KMS-11 (cell line): ENCODE measurements around the gene STK32A.

Experiments
- H2AFZ ChIP-seq: fragments of 200-600 bp; sonication (generic); 2 replicates; pipeline ENCODE4 v1.6.1; 2016; ENCODE audit warnings: antibody characterized with exemption, mixed run types, low read depth
- H3K27ac ChIP-seq: fragments of 200-600 bp; sonication (generic); 2 replicates; pipeline ENCODE4 v1.6.1; 2016; ENCODE audit warnings: mild to moderate bottlenecking, mixed run types
- H3K27me3 ChIP-seq: fragments of 200-600 bp; sonication (generic); 2 replicates; pipeline ENCODE4 v1.6.1; 2017; ENCODE audit warnings: mild to moderate bottlenecking, low read depth, mixed run types, moderate library complexity; ENCODE audit not compliant: insufficient read depth
- H3K36me3 ChIP-seq: fragments of 200-600 bp; sonication (generic); 2 replicates; pipeline ENCODE4 v1.6.1; 2017; ENCODE audit warnings: mild to moderate bottlenecking, mixed run types; ENCODE audit not compliant: insufficient read depth
- H3K4me1 ChIP-seq: fragments of 200-600 bp; sonication (generic); 2 replicates; pipeline ENCODE4 v1.6.1; 2016; ENCODE audit warnings: mild to moderate bottlenecking, low read depth, mixed run types; ENCODE audit not compliant: poor library complexity, severe bottlenecking
- H3K4me2 ChIP-seq: fragments of 200-600 bp; sonication (generic); 2 replicates; pipeline ENCODE4 v1.7.0; 2016; ENCODE audit warnings: mild to moderate bottlenecking, mixed run types
- H3K4me3 ChIP-seq: fragments of 200-600 bp; sonication (generic); IDR thresholded peaks from 2 replicates; pipeline ENCODE4 v1.6.1; 2017; ENCODE audit warnings: low read depth, low read length, mixed read lengths; ENCODE audit not compliant: insufficient read depth
- H3K79me2 ChIP-seq: fragments of 200-600 bp; sonication (generic); 2 replicates; pipeline ENCODE4 v1.6.1; 2016; ENCODE audit warnings: low read depth, mixed run types; ENCODE audit not compliant: insufficient read depth
- H3K9ac ChIP-seq: fragments of 200-600 bp; sonication (generic); 2 replicates; pipeline ENCODE4 v1.6.1; 2016; ENCODE audit warnings: mild to moderate bottlenecking, mixed run types
- H4K20me1 ChIP-seq: fragments of 200-600 bp; sonication (generic); 2 replicates; pipeline ENCODE4 v1.6.1; 2016; ENCODE audit warnings: mild to moderate bottlenecking, mixed run types; ENCODE audit not compliant: insufficient read depth
- CTCF ChIP-seq: fragments of 200-600 bp; sonication (generic); conservative IDR thresholded peaks from 2 replicates; pipeline ENCODE4 v1.6.1; 2017; ENCODE audit warnings: low read depth, mild to moderate bottlenecking, antibody characterized with exemption, low read length, moderate library complexity, mixed read lengths

Gene STK32A

GRCh38 chr5:147373328-147373727, 138.5 kb downstream of the STK32A start:
- Histone ChIP-seq H3K27ac (no peak overlapping the region), H3K27me3 (no peaks in the 10 kb centered on the region), H3K4me1 (no peaks in the 10 kb centered on the region), H3K4me2 (no peak overlapping the region), H2AFZ (no peak overlapping the region), H4K20me1 (no peaks in the 10 kb centered on the region), H3K79me2 (no peaks in the 10 kb centered on the region), H3K36me3 (no peaks in the 10 kb centered on the region), H3K9ac (no peak overlapping the region), H3K4me3 (no peak overlapping the region)
- TF ChIP-seq CTCF: no peak

GRCh38 chr5:147375151-147375550, 140.3 kb downstream of the STK32A start:
- no peaks in the 10 kb centered on the region for H4K20me1 ChIP-seq
- no peak overlapping the region for H3K4me2 ChIP-seq
- no peak for TF ChIP-seq CTCF
- H3K9ac ChIP-seq: no peak overlapping the region
- H3K79me2 ChIP-seq: no peaks in the 10 kb centered on the region
- H3K27ac ChIP-seq: no peak overlapping the region
- no peak overlapping the region for H2AFZ ChIP-seq
- H3K27me3 ChIP-seq: no peaks in the 10 kb centered on the region
- H3K36me3 ChIP-seq: no peaks in the 10 kb centered on the region
- H3K4me3 ChIP-seq: no peak overlapping the region
- H3K4me1 ChIP-seq: no peaks in the 10 kb centered on the region

GRCh38 chr5:147377682-147378081, 142.9 kb downstream of the STK32A start:
- TF ChIP-seq CTCF: no peak
- H4K20me1 ChIP-seq: no peaks in the 10 kb centered on the region
- no peaks in the 10 kb centered on the region for H3K79me2 ChIP-seq
- H3K4me1 ChIP-seq: peaks cover 6% of the 10 kb centered on the region
- H3K9ac ChIP-seq: no peak overlapping the region
- H3K36me3 ChIP-seq: no peaks in the 10 kb centered on the region
- no peak overlapping the region for H2AFZ ChIP-seq
- H3K27me3 ChIP-seq: no peaks in the 10 kb centered on the region
- H3K4me2 ChIP-seq: no peak overlapping the region
- no peak overlapping the region for H3K27ac ChIP-seq
- no peak overlapping the region for H3K4me3 ChIP-seq

GRCh38 chr5:147381555-147381954, 146.7 kb downstream of the STK32A start:
- Histone ChIP-seq H3K79me2 (no peaks in the 10 kb centered on the region), H3K4me2 (no peak overlapping the region), H3K36me3 (no peaks in the 10 kb centered on the region), H3K27ac (no peak overlapping the region), H3K27me3 (no peaks in the 10 kb centered on the region), H2AFZ (0 out of 2 replicates have a peak overlapping the region, but pooled peaks have one; percentile 32), H3K4me3 (no peak overlapping the region), H3K4me1 (peaks cover 12% of the 10 kb centered on the region), H3K9ac (no peak overlapping the region), H4K20me1 (no peaks in the 10 kb centered on the region)
- TF ChIP-seq CTCF: no peak
